AG09319 (cell line): ENCODE results near the gene PTPRD.

ENCODE experiments used
- DNase-seq: peaks from one replicate; pipeline ENCODE4 v3.0.0-alpha.2; 2010; ENCODE audit warnings: low read depth; ENCODE audit errors: extremely low read depth
- TF ChIP-seq, protein P1 (sequence below): IDR thresholded peaks from 2 replicates; pipeline ENCODE4 v1.5.1; 2011; ENCODE audit warnings: low read depth, mild to moderate bottlenecking, inconsistent platforms, low read length, moderate library complexity

PTPRD gene

GRCh38 chr9:9846557-9846956 is 766.2 kb downstream of the PTPRD start:
- no peak for DNase-seq
- TF ChIP-seq, protein P1, sequence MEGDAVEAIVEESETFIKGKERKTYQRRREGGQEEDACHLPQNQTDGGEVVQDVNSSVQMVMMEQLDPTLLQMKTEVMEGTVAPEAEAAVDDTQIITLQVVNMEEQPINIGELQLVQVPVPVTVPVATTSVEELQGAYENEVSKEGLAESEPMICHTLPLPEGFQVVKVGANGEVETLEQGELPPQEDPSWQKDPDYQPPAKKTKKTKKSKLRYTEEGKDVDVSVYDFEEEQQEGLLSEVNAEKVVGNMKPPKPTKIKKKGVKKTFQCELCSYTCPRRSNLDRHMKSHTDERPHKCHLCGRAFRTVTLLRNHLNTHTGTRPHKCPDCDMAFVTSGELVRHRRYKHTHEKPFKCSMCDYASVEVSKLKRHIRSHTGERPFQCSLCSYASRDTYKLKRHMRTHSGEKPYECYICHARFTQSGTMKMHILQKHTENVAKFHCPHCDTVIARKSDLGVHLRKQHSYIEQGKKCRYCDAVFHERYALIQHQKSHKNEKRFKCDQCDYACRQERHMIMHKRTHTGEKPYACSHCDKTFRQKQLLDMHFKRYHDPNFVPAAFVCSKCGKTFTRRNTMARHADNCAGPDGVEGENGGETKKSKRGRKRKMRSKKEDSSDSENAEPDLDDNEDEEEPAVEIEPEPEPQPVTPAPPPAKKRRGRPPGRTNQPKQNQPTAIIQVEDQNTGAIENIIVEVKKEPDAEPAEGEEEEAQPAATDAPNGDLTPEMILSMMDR = no peak

DNA sequence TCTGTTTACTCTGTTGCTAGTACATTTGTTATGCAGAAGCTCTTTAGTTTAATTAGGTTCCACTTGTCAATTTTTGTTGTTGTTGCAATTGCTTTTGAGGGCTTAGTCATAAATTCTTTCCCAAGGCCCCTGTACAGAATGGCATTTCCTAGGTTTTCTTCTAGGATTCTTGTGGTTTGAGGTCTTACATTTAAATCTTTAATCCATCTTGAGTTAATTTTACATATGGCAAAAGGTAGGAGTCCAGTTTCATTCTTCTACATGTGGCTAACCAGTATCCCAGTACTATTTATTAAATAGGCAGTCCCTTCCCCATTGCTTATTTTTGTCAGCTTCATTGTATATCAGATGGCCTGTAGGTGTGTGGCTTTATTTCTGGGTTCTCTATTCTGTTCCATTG is 792.4 kb downstream of the PTPRD start:
- no peak for DNase-seq
- TF ChIP-seq, protein P1 = no peak

- TF ChIP-seq, protein P1 = no peak
- DNase-seq = no peak
Observed at GRCh38 chr9:9819886-9820285, 792.9 kb downstream of the PTPRD start.

DNA sequence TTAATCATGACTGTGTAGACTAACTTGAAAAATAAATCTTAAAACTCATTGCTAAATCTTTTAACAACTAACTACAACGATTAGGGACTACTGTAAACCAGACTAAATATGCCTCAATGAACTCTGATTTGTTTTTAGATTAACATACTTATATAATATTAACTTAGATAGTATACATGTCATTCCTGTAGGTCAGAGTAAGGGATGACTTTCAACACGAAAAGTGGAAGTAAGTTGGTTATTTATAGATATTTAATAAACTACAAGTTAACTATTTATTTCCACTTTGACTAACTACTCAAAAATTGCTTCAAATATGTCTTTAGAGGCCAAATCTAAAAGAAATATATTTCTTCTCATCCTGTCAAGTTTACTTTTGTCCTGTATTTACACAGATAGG is 795.6 kb downstream of the PTPRD start:
- DNase-seq = no peak
- TF ChIP-seq, protein P1 = no peak

- TF ChIP-seq, protein P1 = no peak
- no peak for DNase-seq
Observed at GRCh38 chr9:9804109-9804508, 808.7 kb downstream of the PTPRD start.

- TF ChIP-seq, protein P1 = no peak
- DNase-seq = no peak
Observed at GRCh38 chr9:9799287-9799686, 813.5 kb downstream of the PTPRD start.

GRCh38 chr9:9792144-9792857 is 820.5 kb downstream of the PTPRD start:
- no peak for DNase-seq
- TF ChIP-seq, protein P1 = no peak
